HEK293 (cell line): ENCODE data around the gene PTGFRN.
A peak's percentile ranks its signal among the peaks of the same experiment; 100 is the strongest.

Experiments used
- CTCF ChIA-PET: fragments of 350-600 bp; formaldehyde crosslinking; extraction: SDS; loops from one replicate; lab custom pipeline; 2021; ENCODE audit warnings: antibody characterized with exemption; lab: Yijun Ruan, JAX
- POLR2A ChIA-PET: fragments of 300-600 bp; formaldehyde crosslinking; extraction: SDS; loops from one replicate; lab custom pipeline; 2020; ENCODE audit warnings: antibody characterized with exemption, inconsistent platforms; lab: Yijun Ruan, JAX
- H3K27ac ChIP-seq: fragments of 200-500 bp; sonication (Bioruptor generic); 2 replicates; pipeline ENCODE4 v1.5.1; 2014; ENCODE audit warnings: low read depth, low read length, control low read depth, inconsistent platforms; ENCODE audit errors: extremely low read depth
- H3K36me3 ChIP-seq, 2 experiments: fragments of 200-500 bp in 1 of 2; sonication (Bioruptor generic) in 1 of 2; 1 replicate in 1 of 2; 2 replicates in 1 of 2; pipeline ENCODE4 v1.5.1; 2014 to 2017; ENCODE audit warnings: inconsistent platforms in 2 of 2, low read length in 2 of 2; ENCODE audit not compliant: control insufficient read depth in 2 of 2, insufficient read depth in 1 of 2
- H3K4me1 ChIP-seq: fragments of 200-500 bp; sonication (Bioruptor generic); 2 replicates; pipeline ENCODE4 v1.5.1; 2014; ENCODE audit warnings: mild to moderate bottlenecking, low read length, inconsistent platforms; ENCODE audit not compliant: control insufficient read depth, insufficient read depth
- H3K4me3 ChIP-seq: 2 replicates; pipeline ENCODE4 v1.5.1; 2011; ENCODE audit warnings: low read depth, mild to moderate bottlenecking, control low read depth, low read length, moderate library complexity
- H3K9me3 ChIP-seq: fragments of 200-500 bp; sonication (Bioruptor generic); 2 replicates; pipeline ENCODE4 v1.5.1; 2014; ENCODE audit warnings: low read depth, low read length, inconsistent platforms; ENCODE audit not compliant: control insufficient read depth, insufficient read depth
- MYNN ChIP-seq: fragments of 450-650 bp; formaldehyde crosslinking; IDR thresholded peaks from 2 replicates; pipeline ENCODE4 v1.5.1; 2016; ENCODE audit warnings: missing biosample characterization, missing genetic modification characterization, borderline replicate concordance
- PRDM10 ChIP-seq: fragments of 450-650 bp; formaldehyde crosslinking; IDR thresholded peaks from 2 replicates; pipeline ENCODE4 v1.5.1; 2016; ENCODE audit warnings: missing biosample characterization, missing genetic modification characterization
- RBAK ChIP-seq: fragments of 450-650 bp; formaldehyde crosslinking; IDR thresholded peaks from 2 replicates; pipeline ENCODE4 v1.5.1; 2016; ENCODE audit warnings: missing biosample characterization, missing genetic modification characterization
- SETDB1 ChIP-seq: IDR thresholded peaks from one replicate; pipeline ENCODE4 v1.6.1; 2017; ENCODE audit warnings: mild to moderate bottlenecking, low read length, moderate library complexity, mixed read lengths; ENCODE audit not compliant: insufficient read length
- TRIM28 ChIP-seq: IDR thresholded peaks from 2 replicates; pipeline ENCODE4 v1.6.1; 2011; ENCODE audit warnings: low read length, control low read depth, borderline replicate concordance
- ZFP37 ChIP-seq: fragments of 450-650 bp; formaldehyde crosslinking; IDR thresholded peaks from 2 replicates; pipeline ENCODE4 v1.5.1; 2016; ENCODE audit warnings: missing biosample characterization, missing genetic modification characterization
- ZNF350 ChIP-seq: fragments of 450-650 bp; formaldehyde crosslinking; IDR thresholded peaks from 2 replicates; pipeline ENCODE4 v1.5.0; 2017; ENCODE audit warnings: missing biosample characterization, mild to moderate bottlenecking, missing genetic modification characterization
- ZNF394 ChIP-seq: fragments of 450-650 bp; formaldehyde crosslinking; IDR thresholded peaks from 2 replicates; pipeline ENCODE4 v1.5.1; 2016; ENCODE audit warnings: missing biosample characterization, missing genetic modification characterization, mild to moderate bottlenecking, moderate library complexity, borderline replicate concordance
- ZNF518A ChIP-seq: fragments of 450-650 bp; formaldehyde crosslinking; conservative IDR thresholded peaks from 2 replicates; pipeline ENCODE4 v1.5.1; 2016; ENCODE audit warnings: low read depth, missing biosample characterization, missing genetic modification characterization
- ZNF530 ChIP-seq: fragments of 450-650 bp; formaldehyde crosslinking; IDR thresholded peaks from 2 replicates; pipeline ENCODE4 v1.5.1; 2016; ENCODE audit warnings: low read depth, missing biosample characterization, missing genetic modification characterization
- ZNF548 ChIP-seq: fragments of 450-650 bp; formaldehyde crosslinking; IDR thresholded peaks from 2 replicates; pipeline ENCODE4 v1.5.1; 2016; ENCODE audit warnings: missing biosample characterization, missing genetic modification characterization
- ZNF747 ChIP-seq: fragments of 450-650 bp; formaldehyde crosslinking; IDR thresholded peaks from 2 replicates; pipeline ENCODE4 v1.5.1; 2016; ENCODE audit warnings: missing biosample characterization, missing genetic modification characterization
- ZSCAN4 ChIP-seq: fragments of 450-650 bp; formaldehyde crosslinking; IDR thresholded peaks from 2 replicates; pipeline ENCODE4 v1.5.1; 2017; ENCODE audit warnings: missing biosample characterization, missing genetic modification characterization

Gene PTGFRN

GRCh38 chr1:116895073-116895472 is 14.6 kb upstream of the PTGFRN start:
- H3K27ac ChIP-seq = no peak overlapping the region
- no peaks in the 10 kb centered on the region for H3K9me3 ChIP-seq
- ChIA-PET CTCF (no interaction called here), POLR2A (no interaction called here)
- no peaks in the 10 kb centered on the region for H3K36me3 ChIP-seq
- H3K4me1 ChIP-seq = no peaks in the 10 kb centered on the region
- peak; percentile 93 for TF ChIP-seq SETDB1
- TF ChIP-seq ZSCAN4 (tag by site-specific recombination) = no peak
- no peak for TF ChIP-seq MYNN (tag by site-specific recombination)
- TF ChIP-seq ZNF350 (tag by site-specific recombination) = no peak
- TF ChIP-seq ZNF518A (tag by site-specific recombination) = no peak
- TF ChIP-seq RBAK (tag by site-specific recombination) = no peak
- peak; percentile 51; the same call in 1 of the 2 replicates for TF ChIP-seq TRIM28
- no peak for TF ChIP-seq PRDM10
- no peak for TF ChIP-seq ZNF394
- no peak for TF ChIP-seq ZNF530 (tag by site-specific recombination)
- TF ChIP-seq ZNF747 (tag by site-specific recombination) = no peak
- H3K4me3 ChIP-seq = no peak overlapping the region

- H3K9me3 ChIP-seq = no peaks in the 10 kb centered on the region
- ChIA-PET POLR2A (no interaction called here), CTCF (interaction anchor here (0.9 kb wide), 1 partner anchor 17 kb away, joined by 3 read pairs; no protein-coding TSS in a partner anchor)
- no peaks in the 10 kb centered on the region for H3K4me1 ChIP-seq
- no peak for TF ChIP-seq ZFP37 (tag by site-specific recombination)
- TF ChIP-seq ZNF548 (tag by site-specific recombination) = peak; percentile 48; the same call in 1 of the 2 replicates
- H3K4me3 ChIP-seq = no peak overlapping the region
- H3K36me3 ChIP-seq = no peaks in the 10 kb centered on the region
- H3K27ac ChIP-seq = no peak overlapping the region
These were observed 10.2 kb upstream of the PTGFRN start for GRCh38 chr1:116899529-116899928.
